Glutamatergic neuron (in vitro differentiated cells): ENCODE results near the gene HS3ST2. TPM values are rescaled to one million over a fixed set of nuclear protein-coding genes. Genes with fewer than 3 reads are reported as not detected.

Source experiments
- DNase-seq: peaks from one replicate; pipeline ENCODE4 v3.0.0; 2022
- H3K27ac Mint-ChIP-seq: one replicate; pipeline ENCODE4 v1.8.0; 2020; ENCODE audit warnings: mild to moderate bottlenecking, mixed read lengths, inconsistent platforms; ENCODE audit not compliant: unreplicated experiment
- H3K27me3 Mint-ChIP-seq: one replicate; pipeline ENCODE4 v1.8.0; 2020; ENCODE audit warnings: mild to moderate bottlenecking, moderate library complexity, mixed read lengths, inconsistent platforms; ENCODE audit not compliant: unreplicated experiment
- H3K36me3 Mint-ChIP-seq: one replicate; pipeline ENCODE4 v1.8.0; 2020; ENCODE audit warnings: mild to moderate bottlenecking, mixed read lengths, inconsistent platforms; ENCODE audit not compliant: unreplicated experiment
- H3K4me1 Mint-ChIP-seq: one replicate; pipeline ENCODE4 v1.8.0; 2020; ENCODE audit warnings: mild to moderate bottlenecking, low read depth, mixed read lengths, inconsistent platforms; ENCODE audit not compliant: unreplicated experiment
- H3K4me3 Mint-ChIP-seq: one replicate; pipeline ENCODE4 v1.8.0; 2020; ENCODE audit warnings: mild to moderate bottlenecking, mixed read lengths, inconsistent platforms; ENCODE audit not compliant: unreplicated experiment
- H3K9me3 Mint-ChIP-seq: one replicate; pipeline ENCODE4 v1.8.0; 2020; ENCODE audit warnings: mild to moderate bottlenecking, moderate library complexity, mixed read lengths, inconsistent platforms; ENCODE audit not compliant: unreplicated experiment
- total RNA-seq: library from RNA; stranded (reverse); fragmentation: NEBNext Ultra II Directional; extraction: Animal tissue kit (Norgen Biotek cat#: 25700); gene quantifications from one replicate; pipeline ENCODE4 v1.2.1, GENCODE V29; 2021; ENCODE audit not compliant: unreplicated experiment
- TF ChIP-seq, protein P1 (sequence below): fragments of 200-600 bp; sonication (generic); IDR thresholded peaks from one replicate; pipeline ENCODE4 v1.5.0; 2021; ENCODE audit not compliant: partially characterized antibody, unreplicated experiment

HS3ST2 gene
- total RNA-seq, 1 donor from 2014 or later: 32.5 TPM

DNA sequence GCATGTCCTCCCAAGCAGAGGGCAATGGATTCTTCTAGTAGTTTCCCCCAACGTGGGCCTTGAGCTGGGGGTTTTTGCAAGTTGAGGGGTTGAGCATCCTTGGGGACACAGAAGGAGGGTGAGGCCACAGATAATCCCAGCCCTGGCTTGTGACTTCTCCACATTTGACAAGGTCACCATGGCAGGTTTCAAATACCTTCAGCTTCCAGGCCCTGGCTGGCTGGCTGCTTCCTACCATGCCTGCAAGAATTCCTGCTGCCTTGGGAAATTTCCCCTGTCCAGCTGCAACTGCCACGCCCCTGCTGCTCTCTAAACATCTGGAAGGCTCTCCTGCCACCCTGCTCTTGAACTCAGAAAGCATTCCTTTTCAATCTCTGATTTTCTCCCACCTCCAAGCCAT, 41.3 kb downstream of the HS3ST2 start:
- H3K27me3 Mint-ChIP-seq: peaks cover 4% of the 10 kb centered on the region
- no peak for DNase-seq
- H3K36me3 Mint-ChIP-seq: no peaks in the 10 kb centered on the region

DNA sequence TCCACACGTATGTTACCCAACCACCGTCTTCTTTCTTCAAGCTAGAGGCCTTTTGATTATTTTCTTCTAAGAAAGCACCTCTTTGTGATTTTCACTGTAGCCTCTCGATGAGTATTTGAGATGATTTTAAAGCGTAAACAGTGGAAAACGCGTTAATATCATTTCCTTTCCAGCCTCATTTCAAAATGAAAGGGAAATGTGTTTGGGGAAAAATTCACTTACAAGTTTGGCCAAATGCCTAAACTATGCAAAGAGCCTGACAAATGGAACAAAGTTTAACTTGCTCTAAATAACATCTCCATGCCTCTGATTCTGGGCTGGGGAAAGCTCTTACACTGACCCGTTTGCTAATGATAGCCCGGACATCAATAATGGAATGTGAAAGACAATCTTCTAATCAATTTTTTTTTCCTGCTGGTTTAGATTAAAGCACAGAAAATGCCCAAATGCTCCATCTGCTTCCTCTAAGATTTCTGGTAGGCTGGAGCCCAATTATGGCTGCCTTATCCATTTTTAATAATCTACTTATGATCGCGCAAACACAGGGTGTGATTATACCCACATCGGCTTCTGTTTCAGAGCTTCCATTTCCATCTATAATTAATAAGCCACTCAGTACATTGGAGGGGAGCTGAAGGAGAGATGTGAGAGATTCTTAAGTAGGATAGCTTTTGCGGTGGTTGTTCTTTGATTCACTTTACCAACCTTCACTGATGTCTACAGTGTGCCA, 43.5 kb downstream of the HS3ST2 start:
- H3K9me3 Mint-ChIP-seq: no peaks in the 10 kb centered on the region

More for the DNA sequence above, 41.3 kb downstream of the HS3ST2 start:
- Mint-ChIP-seq H3K9me3 (peaks cover 2% of the 10 kb centered on the region), H3K4me1 (peaks cover 24% of the 10 kb centered on the region), H3K4me3 (no peak overlapping the region), H3K27ac (no peak overlapping the region)
- TF ChIP-seq, protein P1, sequence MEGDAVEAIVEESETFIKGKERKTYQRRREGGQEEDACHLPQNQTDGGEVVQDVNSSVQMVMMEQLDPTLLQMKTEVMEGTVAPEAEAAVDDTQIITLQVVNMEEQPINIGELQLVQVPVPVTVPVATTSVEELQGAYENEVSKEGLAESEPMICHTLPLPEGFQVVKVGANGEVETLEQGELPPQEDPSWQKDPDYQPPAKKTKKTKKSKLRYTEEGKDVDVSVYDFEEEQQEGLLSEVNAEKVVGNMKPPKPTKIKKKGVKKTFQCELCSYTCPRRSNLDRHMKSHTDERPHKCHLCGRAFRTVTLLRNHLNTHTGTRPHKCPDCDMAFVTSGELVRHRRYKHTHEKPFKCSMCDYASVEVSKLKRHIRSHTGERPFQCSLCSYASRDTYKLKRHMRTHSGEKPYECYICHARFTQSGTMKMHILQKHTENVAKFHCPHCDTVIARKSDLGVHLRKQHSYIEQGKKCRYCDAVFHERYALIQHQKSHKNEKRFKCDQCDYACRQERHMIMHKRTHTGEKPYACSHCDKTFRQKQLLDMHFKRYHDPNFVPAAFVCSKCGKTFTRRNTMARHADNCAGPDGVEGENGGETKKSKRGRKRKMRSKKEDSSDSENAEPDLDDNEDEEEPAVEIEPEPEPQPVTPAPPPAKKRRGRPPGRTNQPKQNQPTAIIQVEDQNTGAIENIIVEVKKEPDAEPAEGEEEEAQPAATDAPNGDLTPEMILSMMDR: no peak

DNA sequence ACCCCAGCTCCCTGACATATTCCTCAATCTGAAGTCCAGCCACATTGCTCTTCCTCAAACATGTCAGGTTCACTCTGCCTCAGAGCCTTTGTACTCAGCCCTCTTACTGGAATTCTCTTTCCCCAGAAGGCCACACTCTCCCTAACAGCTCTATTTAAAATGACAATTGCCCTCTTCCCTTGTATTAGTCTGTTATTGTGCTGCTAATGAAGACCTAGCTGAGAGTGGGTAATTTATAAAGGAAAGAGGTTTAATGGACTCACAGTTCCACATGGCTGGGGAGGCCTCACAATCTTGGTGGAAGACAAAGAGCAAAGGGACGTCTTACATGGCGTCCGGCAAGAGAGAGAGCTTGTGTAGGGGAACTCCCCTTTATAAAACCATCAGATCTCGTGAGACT, 46.0 kb downstream of the HS3ST2 start:
- Mint-ChIP-seq H3K27me3 (peaks cover 4% of the 10 kb centered on the region), H3K9me3 (no peaks in the 10 kb centered on the region), H3K36me3 (no peaks in the 10 kb centered on the region), H3K4me3 (no peak overlapping the region), H3K4me1 (peaks cover 20% of the 10 kb centered on the region), H3K27ac (no peak overlapping the region)
- DNase-seq: no peak
- TF ChIP-seq, protein P1: no peak

More for the DNA sequence above, 43.5 kb downstream of the HS3ST2 start:
- H3K27me3 Mint-ChIP-seq: peaks cover 4% of the 10 kb centered on the region
- H3K36me3 Mint-ChIP-seq: no peaks in the 10 kb centered on the region
- no peak overlapping the region for H3K4me3 Mint-ChIP-seq
- H3K27ac Mint-ChIP-seq: no peak overlapping the region
- no peak for DNase-seq
- peaks cover 19% of the 10 kb centered on the region for H3K4me1 Mint-ChIP-seq
- TF ChIP-seq, protein P1: no peak

DNA sequence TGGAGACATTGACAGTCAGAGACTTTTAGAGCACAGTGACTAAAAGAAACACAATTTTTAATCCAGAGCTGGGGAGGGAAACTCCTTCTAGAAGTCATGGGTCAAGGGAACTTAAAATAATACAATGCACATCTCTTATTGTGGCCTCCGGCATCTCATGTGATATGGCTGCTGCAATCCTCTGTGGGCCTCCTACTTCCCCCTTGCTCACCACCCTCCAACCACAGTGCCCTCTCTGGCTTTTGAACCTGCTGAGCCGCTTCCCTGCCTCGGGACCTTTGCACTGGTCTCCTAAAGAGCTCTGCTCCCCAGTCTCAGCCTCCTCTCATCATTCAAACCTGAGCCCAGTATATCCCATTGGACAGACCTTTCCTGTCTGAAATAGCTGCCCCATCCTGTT, 47.6 kb downstream of the HS3ST2 start:
- DNase-seq: no peak
- Mint-ChIP-seq H3K4me3 (no peak overlapping the region), H3K27me3 (no peaks in the 10 kb centered on the region), H3K4me1 (peaks cover 15% of the 10 kb centered on the region), H3K36me3 (no peaks in the 10 kb centered on the region), H3K27ac (no peak overlapping the region), H3K9me3 (no peaks in the 10 kb centered on the region)
- TF ChIP-seq, protein P1: no peak

DNA sequence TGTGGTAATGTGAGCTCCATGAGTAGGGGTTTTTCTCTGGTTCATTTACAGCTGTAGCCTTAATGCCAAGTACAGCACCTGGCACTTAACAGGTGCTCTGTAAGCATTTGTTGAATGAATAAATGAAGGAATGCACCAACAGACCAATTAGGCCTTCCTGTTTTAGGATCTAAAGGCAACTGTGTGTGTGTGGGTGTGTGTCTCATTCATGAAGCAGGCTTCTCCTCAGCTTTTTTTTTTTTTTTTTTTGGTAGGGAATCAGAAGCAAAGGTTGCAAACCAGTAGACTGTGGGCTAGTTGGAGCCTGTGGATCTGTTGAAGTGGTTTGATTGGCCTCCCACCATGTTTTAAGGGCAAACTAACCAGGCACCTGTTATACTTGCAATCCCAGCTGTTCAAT, 48.1 kb downstream of the HS3ST2 start:
- Mint-ChIP-seq H3K9me3 (no peaks in the 10 kb centered on the region), H3K27me3 (no peaks in the 10 kb centered on the region), H3K27ac (no peak overlapping the region), H3K4me1 (peaks cover 10% of the 10 kb centered on the region), H3K4me3 (no peak overlapping the region), H3K36me3 (no peaks in the 10 kb centered on the region)
- DNase-seq: no peak
- TF ChIP-seq, protein P1: no peak
